SJSA1 (cell line): Measurements from ENCODE around the gene RBL1. TPM values are rescaled to one million over a fixed set of nuclear protein-coding genes. Genes with fewer than 3 reads are reported as not detected.
"Not testable (repeated sequence)": the region's sequence is repeated elsewhere in the genome, so short reads cannot be mapped to it uniquely, and the experiment has no call there.

Experiments
- DNase-seq, 2 experiments: peaks; one replicate each; pipeline ENCODE4 v3.0.0-alpha.2; 2015 to 2020; ENCODE audit warnings: low spot score in 2 of 2, low read depth in 1 of 2
- H3K27ac ChIP-seq: fragments of 250-450 bp; sonication (Bioruptor Pico); 2 replicates; pipeline ENCODE4 v1.5.1; 2020; ENCODE audit warnings: mild to moderate bottlenecking, moderate library complexity
- H3K27me3 ChIP-seq: fragments of 250-450 bp; sonication (Bioruptor Pico); replicated peaks from 2 replicates; pipeline ENCODE4 v1.5.1; 2020; ENCODE audit warnings: mild to moderate bottlenecking, moderate library complexity
- H3K36me3 ChIP-seq: fragments of 250-450 bp; sonication (Bioruptor Pico); 2 replicates; pipeline ENCODE4 v1.5.1; 2020; ENCODE audit warnings: mild to moderate bottlenecking
- H3K4me1 ChIP-seq: fragments of 250-450 bp; sonication (Bioruptor Pico); replicated peaks from 2 replicates; pipeline ENCODE4 v1.6.1; 2021; ENCODE audit warnings: mild to moderate bottlenecking
- H3K4me3 ChIP-seq: fragments of 250-450 bp; sonication (Bioruptor Pico); 2 replicates; pipeline ENCODE4 v1.5.1; 2020; ENCODE audit warnings: mild to moderate bottlenecking
- H3K9me3 ChIP-seq: fragments of 250-450 bp; sonication (Bioruptor Pico); replicated peaks from 2 replicates; pipeline ENCODE4 v1.5.1; 2020; ENCODE audit warnings: mild to moderate bottlenecking
- total RNA-seq: library from RNA; depleted of rRNA; stranded (reverse); fragments of >200 nt; shearing (Covaris generic); gene quantifications from 2 replicates; pipeline ENCODE4 v1.2.3, GENCODE V29; 2014

The RBL1 gene
- total RNA-seq, 1 experiment from 2014 or later = 28.5 TPM

GRCh38 chr20:36998652-36999051 lies 97.1 kb downstream of the RBL1 start:
- Histone ChIP-seq H3K9me3 (no peaks in the 10 kb centered on the region; the same call in 1 of the 2 replicates), H3K4me1 (no peaks in the 10 kb centered on the region), H3K36me3 (peaks cover 38% of the 10 kb centered on the region), H3K27me3 (no peaks in the 10 kb centered on the region), H3K4me3 (no peak overlapping the region), H3K27ac (no peak overlapping the region)
- DNase-seq = no peak

- peaks cover 30% of the 10 kb centered on the region for H3K36me3 ChIP-seq
- no peak overlapping the region for H3K4me3 ChIP-seq
- H3K9me3 ChIP-seq = no peaks in the 10 kb centered on the region; the same call in 1 of the 2 replicates
- H3K4me1 ChIP-seq = no peaks in the 10 kb centered on the region
- H3K27ac ChIP-seq = no peak overlapping the region
- DNase-seq = no peak
- H3K27me3 ChIP-seq = no peaks in the 10 kb centered on the region
These were observed 98.7 kb downstream of the RBL1 start for GRCh38 chr20:36997121-36997520.

- not testable (repeated sequence) for DNase-seq
These were observed 101.6 kb downstream of the RBL1 start for GRCh38 chr20:36994221-36994620.

GRCh38 chr20:36992802-36993334 lies 102.9 kb downstream of the RBL1 start:
- H3K4me1 ChIP-seq = no peaks in the 10 kb centered on the region
- no peak overlapping the region for H3K27ac ChIP-seq
- no peak overlapping the region for H3K4me3 ChIP-seq
- no peaks in the 10 kb centered on the region; the same call in 1 of the 2 replicates for H3K9me3 ChIP-seq
- no peaks in the 10 kb centered on the region for H3K27me3 ChIP-seq
- DNase-seq = no peak
- H3K36me3 ChIP-seq = peaks cover 25% of the 10 kb centered on the region

More at GRCh38 chr20:36994221-36994620, 101.6 kb downstream of the RBL1 start:
- not testable (repeated sequence) for H3K9me3 ChIP-seq, H3K4me1 ChIP-seq, H3K27ac ChIP-seq, H3K4me3 ChIP-seq, H3K27me3 ChIP-seq
- H3K36me3 ChIP-seq = peaks cover 30% of the 10 kb centered on the region

GRCh38 chr20:36991703-36992102 lies 104.1 kb downstream of the RBL1 start:
- no peak for DNase-seq
- Histone ChIP-seq H3K4me3 (no peak overlapping the region), H3K27me3 (no peaks in the 10 kb centered on the region), H3K9me3 (no peaks in the 10 kb centered on the region; the same call in 1 of the 2 replicates), H3K27ac (no peak overlapping the region), H3K4me1 (no peaks in the 10 kb centered on the region), H3K36me3 (peaks cover 15% of the 10 kb centered on the region)

GRCh38 chr20:36989797-36990196 lies 106.0 kb downstream of the RBL1 start:
- no peak overlapping the region for H3K4me3 ChIP-seq
- no peaks in the 10 kb centered on the region for H3K27me3 ChIP-seq
- H3K4me1 ChIP-seq = no peaks in the 10 kb centered on the region
- H3K36me3 ChIP-seq = peaks cover 2% of the 10 kb centered on the region
- H3K27ac ChIP-seq = no peak overlapping the region
- no peak for DNase-seq
- no peaks in the 10 kb centered on the region; the same call in 1 of the 2 replicates for H3K9me3 ChIP-seq

GRCh38 chr20:36988494-36988966 lies 107.3 kb downstream of the RBL1 start:
- H3K36me3 ChIP-seq = no peaks in the 10 kb centered on the region
- peak in 1 of 2 experiments; percentile 5 for DNase-seq
- H3K4me3 ChIP-seq = no peak overlapping the region
- H3K27ac ChIP-seq = no peak overlapping the region
- no peaks in the 10 kb centered on the region for H3K27me3 ChIP-seq
- H3K4me1 ChIP-seq = no peaks in the 10 kb centered on the region
- H3K9me3 ChIP-seq = no peaks in the 10 kb centered on the region

- no peaks in the 10 kb centered on the region for H3K9me3 ChIP-seq
- DNase-seq = no peak
- H3K4me3 ChIP-seq = no peak overlapping the region
- H3K27ac ChIP-seq = no peak overlapping the region
- no peaks in the 10 kb centered on the region for H3K27me3 ChIP-seq
- no peaks in the 10 kb centered on the region for H3K4me1 ChIP-seq
- H3K36me3 ChIP-seq = no peaks in the 10 kb centered on the region
These were observed 111.5 kb downstream of the RBL1 start for GRCh38 chr20:36984257-36984638.

- Histone ChIP-seq H3K9me3 (no peaks in the 10 kb centered on the region), H3K4me3 (no peak overlapping the region), H3K36me3 (no peaks in the 10 kb centered on the region), H3K27me3 (no peaks in the 10 kb centered on the region), H3K4me1 (no peaks in the 10 kb centered on the region), H3K27ac (no peak overlapping the region)
- no peak for DNase-seq
These were observed 120.5 kb downstream of the RBL1 start for GRCh38 chr20:36975099-36975818.

GRCh38 chr20:36974660-36975059 lies 121.1 kb downstream of the RBL1 start:
- DNase-seq = no peak
- H3K9me3 ChIP-seq = no peaks in the 10 kb centered on the region; the same call in 1 of the 2 replicates
- H3K4me1 ChIP-seq = no peaks in the 10 kb centered on the region
- no peaks in the 10 kb centered on the region for H3K27me3 ChIP-seq
- H3K27ac ChIP-seq = no peak overlapping the region
- no peak overlapping the region for H3K4me3 ChIP-seq
- H3K36me3 ChIP-seq = no peaks in the 10 kb centered on the region

- no peak overlapping the region for H3K27ac ChIP-seq
- no peaks in the 10 kb centered on the region for H3K4me1 ChIP-seq
- no peaks in the 10 kb centered on the region for H3K36me3 ChIP-seq
- H3K4me3 ChIP-seq = no peak overlapping the region
- no peaks in the 10 kb centered on the region; the same call in 1 of the 2 replicates for H3K9me3 ChIP-seq
- no peak for DNase-seq
- H3K27me3 ChIP-seq = no peaks in the 10 kb centered on the region
These were observed 124.7 kb downstream of the RBL1 start for GRCh38 chr20:36971103-36971502.

GRCh38 chr20:36969478-36970186 lies 126.2 kb downstream of the RBL1 start:
- Histone ChIP-seq H3K4me3 (no peak overlapping the region), H3K27me3 (no peaks in the 10 kb centered on the region), H3K4me1 (no peaks in the 10 kb centered on the region), H3K9me3 (no peaks in the 10 kb centered on the region; the same call in 1 of the 2 replicates), H3K36me3 (no peaks in the 10 kb centered on the region), H3K27ac (no peak overlapping the region)
- no peak for DNase-seq

- Histone ChIP-seq H3K27ac (no peak overlapping the region), H3K4me1 (no peaks in the 10 kb centered on the region), H3K9me3 (no peaks in the 10 kb centered on the region; the same call in 1 of the 2 replicates), H3K36me3 (no peaks in the 10 kb centered on the region), H3K4me3 (no peak overlapping the region), H3K27me3 (no peaks in the 10 kb centered on the region)
- DNase-seq = no peak
These were observed 126.7 kb downstream of the RBL1 start for GRCh38 chr20:36969051-36969450.

GRCh38 chr20:36967636-36968035 lies 128.2 kb downstream of the RBL1 start:
- DNase-seq = no peak

More at GRCh38 chr20:36967636-36968035, 128.2 kb downstream of the RBL1 start:
- no peaks in the 10 kb centered on the region for H3K4me1 ChIP-seq
- H3K36me3 ChIP-seq = no peaks in the 10 kb centered on the region
- no peaks in the 10 kb centered on the region for H3K27me3 ChIP-seq
- no peak overlapping the region for H3K4me3 ChIP-seq
- peaks cover 2% of the 10 kb centered on the region; the same call in 1 of the 2 replicates for H3K9me3 ChIP-seq
- H3K27ac ChIP-seq = no peak overlapping the region
